ENCODE results near the gene OR9A2. TPM values are rescaled to one million over a fixed set of nuclear protein-coding genes. Genes with fewer than 3 reads are reported as not detected.

The OR9A2 gene
- total and polyA plus RNA-seq, 7 donors: not detected

- Histone ChIP-seq H3K36me3 (no peaks in the 10 kb centered on the region), H3K9me3 (no peaks in the 10 kb centered on the region), H3K4me1 (peaks cover 0 to 20% (median 18%) of the 10 kb centered on the region in 4 donors), H3K4me3 (no peak overlapping the region), H3K27me3 (no peaks in the 10 kb centered on the region), H3K27ac (peak overlapping the region; percentile 13 to 67 (median 47))
- no peak for DNase-seq
- 75 to 93% methylated on average over 1 of the region's 1 CpG for WGBS, 2 donors
- intact Hi-C loops (cut with DNase I): loop anchor here (10.0 kb wide), 1 partner anchor 421 kb away; no protein-coding TSS in a partner anchor
- no peak for TF ChIP-seq POLR2AphosphoS5 (IDR thresholded peaks at IDR 0.05)
- TF ChIP-seq EP300 (IDR thresholded peaks at IDR 0.05): no peak
Measured at GRCh38 chr7:143013473-143013872, 13.5 kb downstream of the OR9A2 start.

GRCh38 chr7:143012409-143012808 lies 14.5 kb downstream of the OR9A2 start:
- H3K4me1 ChIP-seq: peaks cover 0 to 20% (median 18%) of the 10 kb centered on the region in 4 donors
- no peak overlapping the region for H3K4me3 ChIP-seq
- no peaks in the 10 kb centered on the region for H3K9me3 ChIP-seq
- no peaks in the 10 kb centered on the region for H3K36me3 ChIP-seq
- intact Hi-C loops (cut with DNase I): loop anchor here (10.0 kb wide), 1 partner anchor 422 kb away; no protein-coding TSS in a partner anchor
- DNase-seq: no peak
- TF ChIP-seq CTCF (IDR thresholded peaks at IDR 0.05): no peak
- no peak for TF ChIP-seq EP300 (IDR thresholded peaks at IDR 0.05)
- TF ChIP-seq POLR2AphosphoS5 (IDR thresholded peaks at IDR 0.05): no peak
- TF ChIP-seq POLR2A (IDR thresholded peaks at IDR 0.05): no peak
- H3K27ac ChIP-seq: no peak overlapping the region
- 84 to 94% methylated on average over 4 of the region's 4 CpGs for WGBS, 2 donors
- H3K27me3 ChIP-seq: no peaks in the 10 kb centered on the region

- no peaks in the 10 kb centered on the region for H3K36me3 ChIP-seq
- TF ChIP-seq CTCF (IDR thresholded peaks at IDR 0.05): no peak
- TF ChIP-seq POLR2A (IDR thresholded peaks at IDR 0.05): no peak
- TF ChIP-seq EP300 (IDR thresholded peaks at IDR 0.05): no peak
- peaks cover 0 to 20% (median 18%) of the 10 kb centered on the region in 4 donors for H3K4me1 ChIP-seq
- no peaks in the 10 kb centered on the region for H3K27me3 ChIP-seq
- no peaks in the 10 kb centered on the region for H3K9me3 ChIP-seq
- intact Hi-C loops (cut with DNase I): loop anchor here (10.0 kb wide), 1 partner anchor 423 kb away; no protein-coding TSS in a partner anchor
- no peak overlapping the region for H3K4me3 ChIP-seq
- H3K27ac ChIP-seq: no peak overlapping the region
- 86 to 89% methylated on average over 7 of the region's 7 CpGs for WGBS, 2 donors
- no peak for DNase-seq
Measured at GRCh38 chr7:143012001-143012400, 14.9 kb downstream of the OR9A2 start.

- intact Hi-C loops (cut with DNase I): loop anchor here (1.0 kb wide), 1 partner anchor 207 kb away; no protein-coding TSS in a partner anchor
- Histone ChIP-seq H3K4me1 (peaks cover 0 to 5% (median 3%) of the 10 kb centered on the region in 4 donors), H3K36me3 (no peaks in the 10 kb centered on the region), H3K9me3 (no peaks in the 10 kb centered on the region), H3K27ac (no peak overlapping the region), H3K27me3 (no peaks in the 10 kb centered on the region), H3K4me3 (no peak overlapping the region)
- TF ChIP-seq POLR2A (IDR thresholded peaks at IDR 0.05): no peak
- peak; percentile 89 to 92 (median 92) for TF ChIP-seq CTCF (IDR thresholded peaks at IDR 0.05)
- 44 to 49% methylated on average over 24 of the region's 24 CpGs for WGBS, 2 donors
- peak; percentile 80 for DNase-seq
Measured at GRCh38 chr7:143008007-143008901, 18.7 kb downstream of the OR9A2 start.

- TF ChIP-seq EP300 (IDR thresholded peaks at IDR 0.05) (no peak), POLR2A (IDR thresholded peaks at IDR 0.05) (no peak)
- H3K27me3 ChIP-seq: no peaks in the 10 kb centered on the region
- no peaks in the 10 kb centered on the region for H3K36me3 ChIP-seq
- intact Hi-C loops (cut with DNase I): no loop called here
- H3K27ac ChIP-seq: no peak overlapping the region
- DNase-seq: no peak
- WGBS, 2 donors: 75 to 77% methylated on average over 6 of the region's 6 CpGs
- peaks cover 0 to 4% (median 0%) of the 10 kb centered on the region in 4 donors for H3K4me1 ChIP-seq
- H3K9me3 ChIP-seq: no peaks in the 10 kb centered on the region
- H3K4me3 ChIP-seq: no peak overlapping the region
Measured at GRCh38 chr7:143005632-143006260, 21.2 kb downstream of the OR9A2 start.
